Mammary epithelial cell (primary cell): ENCODE results near the gene RALGDS.

Experiments
- CTCF ChIP-seq, 2 donors: IDR thresholded peaks in 1 of 2; conservative IDR thresholded peaks in 1 of 2; 2 replicates each; pipeline ENCODE4 v1.5.1; 2011 to 2012; ENCODE audit warnings: inconsistent platforms in 2 of 2, low read length in 2 of 2, mild to moderate bottlenecking in 2 of 2, control low read depth in 1 of 2, low read depth in 1 of 2; ENCODE audit not compliant: insufficient read depth in 1 of 2; ENCODE audit errors: extremely low read depth in 1 of 2
- EZH2 ChIP-seq: IDR thresholded peaks from 2 replicates; pipeline ENCODE4 v1.6.1; 2012; ENCODE audit warnings: low read length, inconsistent platforms, borderline replicate concordance

DNA sequence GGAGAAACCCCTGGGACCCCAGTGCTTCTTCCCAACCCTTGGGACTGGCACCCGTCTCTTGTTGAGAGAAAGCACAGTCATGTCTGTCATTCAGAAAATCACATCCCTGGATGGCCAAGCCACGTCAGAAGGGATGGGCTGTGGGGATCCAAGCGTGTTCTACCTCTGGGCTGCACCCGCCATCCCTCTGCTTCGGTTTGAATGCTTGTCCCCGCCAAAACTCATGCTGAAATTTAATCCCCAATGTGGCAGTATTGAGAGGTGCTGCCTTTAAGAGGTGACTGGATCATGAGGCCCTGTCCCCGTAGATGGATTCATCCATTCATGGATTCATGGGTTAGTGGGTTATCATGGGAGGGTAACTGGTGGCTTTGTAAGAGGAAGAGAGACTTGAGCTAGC lies 32.3 kb downstream of the RALGDS start:
- TF ChIP-seq CTCF (conservative IDR thresholded peaks at IDR 0.05 in 1 of 2, IDR thresholded peaks at IDR 0.05 in 1 of 2; ENCODE audit: extremely low read depth in 1 of 2, insufficient read depth in 1 of 2, low read depth in 1 of 2, low read length in 2 of 2) = no peak
- no peak for TF ChIP-seq EZH2
